Measurements from ENCODE around the gene ABLIM2.

ABLIM2 gene

GRCh38 chr4:8081621-8082516, 76.7 kb downstream of the ABLIM2 start:
- peak in 25 of 42 donors; percentile 21 to 79 (median 56) for DNase-seq
- intact Hi-C loops (cut with DNase I): no loop called here

DNA sequence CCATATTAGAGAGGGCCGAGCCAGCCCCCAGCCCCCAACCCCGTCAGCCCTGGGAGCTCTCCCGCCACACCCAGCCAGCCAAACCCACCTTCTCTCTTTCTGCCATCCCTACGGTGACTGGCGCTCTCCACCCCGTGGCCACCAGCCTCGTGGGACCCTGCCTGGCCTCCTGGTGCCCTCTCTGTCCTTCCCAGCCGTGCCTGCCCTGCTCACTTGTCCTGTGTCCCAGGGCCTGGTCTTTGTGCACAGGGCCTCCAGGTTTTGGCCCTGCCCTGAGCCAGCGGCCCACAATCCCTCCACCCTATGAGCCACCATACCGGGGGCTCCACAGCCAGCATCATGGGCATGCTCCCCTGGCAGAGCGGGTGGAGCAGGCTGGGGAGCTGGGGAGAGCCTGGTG, 77.4 kb downstream of the ABLIM2 start:
- intact Hi-C loops (cut with DNase I): no loop called here
- no peak for DNase-seq

DNA sequence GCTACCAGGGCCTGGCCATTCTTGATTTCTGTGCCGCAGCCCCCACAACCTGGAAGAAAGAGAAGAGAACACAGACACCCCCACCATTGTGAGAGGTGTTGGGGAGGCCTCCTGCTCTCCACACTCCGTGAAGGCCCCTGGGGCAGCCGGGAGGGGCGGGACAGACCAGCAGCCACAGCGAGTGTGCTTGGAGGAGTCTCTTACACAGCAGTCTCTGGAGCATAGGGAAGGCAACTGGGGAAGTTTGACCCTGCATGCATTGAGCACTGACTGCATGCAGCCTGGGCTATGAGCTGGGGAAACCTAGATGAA, 77.9 kb downstream of the ABLIM2 start:
- intact Hi-C loops (cut with DNase I): no loop called here
- DNase-seq: no peak

- intact Hi-C loops (cut with DNase I): no loop called here
- DNase-seq: no peak
Measured at GRCh38 chr4:8079916-8080753, 78.5 kb downstream of the ABLIM2 start.

- DNase-seq: peak in 41 of 42 donors; percentile 47 to 93 (median 75)
- intact Hi-C loops (cut with DNase I): no loop called here
Measured at GRCh38 chr4:8079031-8079885, 79.4 kb downstream of the ABLIM2 start.

DNA sequence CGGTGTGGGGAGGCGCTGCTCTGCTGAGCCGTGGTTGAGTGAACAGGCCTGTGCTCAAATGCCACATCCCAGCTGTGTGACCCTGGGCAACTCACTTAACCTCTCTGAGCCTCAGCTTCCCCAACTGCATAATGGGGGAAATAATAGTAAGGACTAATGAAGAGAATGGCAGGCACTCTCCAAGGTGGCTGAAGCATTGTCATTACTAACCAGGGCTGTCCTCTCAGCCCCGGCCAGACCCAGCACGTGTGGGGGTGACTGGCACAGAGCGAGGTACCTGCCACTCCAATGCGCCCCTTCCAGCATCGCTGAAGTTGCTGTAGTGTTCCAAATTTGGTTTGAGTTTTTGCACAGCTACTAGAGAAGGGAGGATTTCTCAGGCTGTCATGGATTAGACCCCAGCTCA, 80.0 kb downstream of the ABLIM2 start:
- DNase-seq: no peak
- intact Hi-C loops (cut with DNase I): no loop called here

DNA sequence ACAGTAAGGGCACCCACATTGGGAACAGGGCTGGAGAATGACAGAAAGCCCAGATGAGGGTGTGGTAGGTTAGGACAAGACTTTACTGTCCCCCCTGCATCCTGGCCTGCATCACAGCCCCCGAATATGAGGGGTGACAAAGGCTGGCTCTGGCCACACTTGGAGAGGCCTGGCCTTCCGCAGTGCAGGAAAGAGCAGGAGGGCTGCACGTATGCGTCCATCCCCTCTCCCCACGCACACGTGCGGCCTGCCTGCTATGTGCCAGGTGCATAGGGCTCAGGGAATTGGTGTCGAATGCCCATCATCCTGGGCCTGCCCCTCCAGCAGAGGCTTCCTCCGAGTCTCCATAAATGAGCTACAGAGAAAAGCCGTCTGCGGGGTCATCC, 80.5 kb downstream of the ABLIM2 start:
- DNase-seq: no peak
- intact Hi-C loops (cut with DNase I): no loop called here

GRCh38 chr4:8077181-8078108, 81.2 kb downstream of the ABLIM2 start:
- intact Hi-C loops (cut with DNase I): no loop called here

GRCh38 chr4:8076023-8076422, 82.6 kb downstream of the ABLIM2 start:
- no peak for DNase-seq
- intact Hi-C loops (cut with DNase I): no loop called here

More at GRCh38 chr4:8077181-8078108, 81.2 kb downstream of the ABLIM2 start:
- no peak for DNase-seq

DNA sequence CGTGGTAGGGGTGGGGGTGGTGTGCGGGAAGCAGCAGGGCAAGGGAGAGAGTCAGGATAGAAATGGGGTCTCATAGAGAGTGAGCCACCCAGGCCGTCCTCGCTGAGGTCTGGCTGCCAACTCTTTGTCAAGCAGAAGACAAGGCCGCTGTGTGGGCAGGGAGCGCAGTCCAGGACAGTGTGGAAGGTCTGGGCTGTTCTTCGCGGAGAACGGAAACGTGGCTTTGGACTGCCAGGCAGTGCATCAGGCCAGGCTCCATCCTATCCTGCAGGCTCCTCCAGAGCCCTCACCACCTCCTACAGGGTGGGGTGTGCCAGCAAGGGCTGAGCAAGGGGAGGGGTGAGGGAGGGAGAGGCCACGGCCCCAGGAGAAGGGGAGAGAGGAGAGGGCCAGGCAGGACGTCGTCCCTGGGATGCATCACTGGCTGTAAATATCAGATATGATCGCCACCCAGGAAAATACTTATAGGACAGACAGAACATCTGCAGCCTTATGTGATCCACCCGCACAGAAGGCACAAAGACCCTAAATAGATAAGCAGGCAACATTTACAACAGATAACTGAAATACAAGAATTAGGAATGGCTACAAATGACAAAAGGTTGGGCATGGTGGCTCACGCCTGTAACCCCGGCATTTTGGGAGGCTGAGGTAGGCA, 85.3 kb downstream of the ABLIM2 start:
- intact Hi-C loops (cut with DNase I): no loop called here
- peak in 2 of 42 donors; percentile 26 to 35 for DNase-seq

DNA sequence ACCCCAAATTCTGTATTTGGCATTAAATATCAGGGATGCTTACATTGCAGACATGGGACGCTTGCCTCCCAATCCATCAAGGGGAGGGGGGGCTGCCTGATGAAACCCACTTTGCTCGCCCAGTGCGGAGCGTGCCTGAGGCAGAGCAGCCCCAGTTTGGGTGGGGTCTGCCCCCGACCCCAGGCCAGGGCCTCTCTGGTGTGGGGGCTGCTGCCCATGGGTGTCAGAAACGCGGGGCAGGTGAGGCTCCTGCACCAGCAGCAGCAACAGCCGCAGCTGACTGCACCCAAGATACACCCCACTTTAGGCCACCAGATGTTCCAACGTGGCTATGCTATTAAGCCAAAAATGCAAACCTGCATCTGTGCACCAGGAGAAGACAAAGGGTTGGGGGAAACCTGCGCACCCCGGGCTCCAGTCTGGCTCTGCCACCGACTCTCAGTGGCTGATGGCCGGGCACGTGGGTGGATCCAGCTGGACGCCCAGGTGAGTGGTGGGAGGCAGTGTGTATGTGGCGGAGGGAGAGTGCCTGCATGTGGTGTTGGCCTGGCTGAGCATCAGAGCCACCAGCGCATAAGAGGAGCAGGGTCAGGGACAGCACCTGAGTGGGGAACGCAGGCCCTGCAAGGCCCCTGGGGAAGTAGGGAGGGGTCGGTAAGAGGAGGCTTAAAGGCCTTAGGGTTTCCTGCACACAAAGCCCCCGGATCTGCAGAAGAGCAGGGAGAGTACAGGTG, 86.2 kb downstream of the ABLIM2 start:
- no peak for DNase-seq
- intact Hi-C loops (cut with DNase I): no loop called here

DNA sequence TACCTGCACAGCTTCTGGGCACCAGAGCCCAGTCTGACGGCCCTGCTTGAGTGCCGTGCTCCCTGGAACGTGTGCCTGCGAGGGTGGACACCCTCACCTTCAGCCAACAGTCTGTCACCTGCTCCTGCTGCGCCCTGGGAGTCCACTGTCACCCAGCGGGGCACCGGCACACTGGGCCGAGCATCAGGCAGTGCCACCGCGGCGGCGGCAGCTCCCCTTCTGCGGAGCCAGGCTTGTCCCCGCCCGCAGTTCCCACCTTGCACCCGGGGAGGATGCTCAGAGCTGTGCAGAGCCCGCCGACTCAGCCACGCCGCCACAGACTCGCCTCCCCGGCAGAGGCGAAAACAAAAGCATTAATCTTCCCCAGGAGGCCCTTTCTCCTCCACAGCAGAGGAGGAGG, 86.8 kb downstream of the ABLIM2 start:
- intact Hi-C loops (cut with DNase I): no loop called here
- DNase-seq: peak in 40 of 42 donors; percentile 32 to 91 (median 70)

- intact Hi-C loops (cut with DNase I): no loop called here
- peak in 25 of 42 donors; percentile 28 to 80 (median 53) for DNase-seq
Measured at GRCh38 chr4:8070736-8071718, 87.6 kb downstream of the ABLIM2 start.

GRCh38 chr4:8069102-8069752, 89.4 kb downstream of the ABLIM2 start:
- peak in 2 of 42 donors; percentile 15 to 44 for DNase-seq
- intact Hi-C loops (cut with DNase I): no loop called here
